Natural killer cell (primary cell): ENCODE data around the gene CSAD. TPM values are rescaled to one million over a fixed set of nuclear protein-coding genes. Genes with fewer than 3 reads are reported as not detected.
A peak's percentile ranks its signal among the peaks of the same experiment; 100 is the strongest.

Experiments
- ATAC-seq, 3 donors: fragments of 150-1000 bp in 2 of 3; fragments of 200-7000 bp in 1 of 3; cut with Tn5 transposase; 1 replicate in 1 of 3; 2 replicates in 2 of 3; pipeline ENCODE4 v1.10.0; 2021; ENCODE audit warnings: mild to moderate bottlenecking in 2 of 3, moderate library complexity in 2 of 3
- DNase-seq, 2 donors: peaks; one replicate each; pipeline versions ENCODE4 v3.0.0 to v3.0.0-alpha.2; 2013 to 2021; ENCODE audit warnings: mixed read lengths in 1 of 2
- H3K27ac ChIP-seq: one replicate; pipeline ENCODE4 v1.5.1; 2013; ENCODE audit warnings: mild to moderate bottlenecking, low read length
- H3K27me3 ChIP-seq: one replicate; pipeline ENCODE4 v1.6.1; 2013; ENCODE audit warnings: low read length; ENCODE audit not compliant: control insufficient read depth, insufficient read depth
- H3K36me3 ChIP-seq: one replicate; pipeline ENCODE4 v1.6.1; 2013; ENCODE audit warnings: low read length; ENCODE audit not compliant: control insufficient read depth, insufficient read depth
- H3K4me1 ChIP-seq: one replicate; pipeline ENCODE4 v1.6.1; 2013; ENCODE audit warnings: low read length; ENCODE audit not compliant: control insufficient read depth, insufficient read depth
- H3K4me3 ChIP-seq: one replicate; pipeline ENCODE4 v1.5.1; 2013; ENCODE audit warnings: low read length
- H3K9me3 ChIP-seq: one replicate; pipeline ENCODE4 v1.6.1; 2013; ENCODE audit warnings: low read length; ENCODE audit not compliant: control insufficient read depth, insufficient read depth
- H3K27ac Mint-ChIP-seq, 2 donors: one replicate each; pipeline ENCODE4 v1.8.0; 2022; ENCODE audit warnings: mild to moderate bottlenecking in 2 of 2, mixed read lengths in 2 of 2, moderate library complexity in 1 of 2
- H3K27me3 Mint-ChIP-seq, 2 donors: one replicate each; pipeline ENCODE4 v1.8.0; 2022; ENCODE audit warnings: low read depth in 2 of 2, mixed read lengths in 2 of 2
- H3K36me3 Mint-ChIP-seq: one replicate; pipeline ENCODE4 v1.8.0; 2022; ENCODE audit warnings: mixed read lengths
- H3K4me1 Mint-ChIP-seq, 2 donors: one replicate each; pipeline ENCODE4 v1.8.0; 2022; ENCODE audit warnings: mixed read lengths in 2 of 2
- H3K4me3 Mint-ChIP-seq: one replicate; pipeline ENCODE4 v1.8.0; 2022; ENCODE audit warnings: mild to moderate bottlenecking, moderate library complexity, mixed read lengths
- H3K9me3 Mint-ChIP-seq, 2 donors: one replicate each; pipeline ENCODE4 v1.8.0; 2022; ENCODE audit warnings: mixed read lengths in 2 of 2
- CTCF ChIP-seq: fragments of 200-600 bp; IDR thresholded peaks from one replicate; pipeline ENCODE4 v1.8.0; 2022; ENCODE audit warnings: antibody characterized with exemption
- WGBS: methylation state at CpG from one replicate; pipeline ENCODE4 v1.1.7; 2013; ENCODE audit warnings: missing lambda C conversion rate; ENCODE audit not compliant: insufficient coverage; 5-methylcytosine and 5-hydroxymethylcytosine counted together
- intact Hi-C: fragments of 100-400 bp; cut with micrococcal nuclease; formaldehyde crosslinking; loops from one replicate; pipeline ENCODE4 v1.14.2; 2022
- total RNA-seq, 4 donors: library from RNA; stranded (reverse); fragments of 120-200 nt in 1 of 4; gene quantifications; one replicate each; pipeline versions ENCODE4 v1.2.3 to v1.2.4, GENCODE V29; 2013 to 2022

CSAD gene
- total RNA-seq, 3 donors from 2014 or later (not counting 1 experiment from before 2014, with no cell fraction given): 50.8 to 54.4 (median 53.0) TPM

GRCh38 chr12:53211476-53212381 is 31.0 kb upstream of the CSAD start:
- no peaks in the 10 kb centered on the region for H3K9me3 ChIP-seq
- Mint-ChIP-seq H3K36me3 (no peaks in the 10 kb centered on the region), H3K4me3 (no peak overlapping the region), H3K4me1 (peaks cover 57 to 75% of the 10 kb centered on the region in 2 donors), H3K27ac (no peak overlapping the region), H3K9me3 (no peaks in the 10 kb centered on the region), H3K27me3 (no peaks in the 10 kb centered on the region)
- H3K27ac ChIP-seq: no peak overlapping the region
- H3K36me3 ChIP-seq: peaks cover 42% of the 10 kb centered on the region
- no peaks in the 10 kb centered on the region for H3K27me3 ChIP-seq
- peak in 1 of 2 donors; percentile 51 for DNase-seq
- H3K4me1 ChIP-seq: peaks cover 62% of the 10 kb centered on the region
- no peak overlapping the region for H3K4me3 ChIP-seq
- no peak for ATAC-seq
- intact Hi-C loops: loop anchor here (2.0 kb wide), 1 partner anchor 109 kb away; the partner anchor contains the start of gene AAAS
- no peak for TF ChIP-seq CTCF
- WGBS: 83% methylated on average over 13 of the region's 13 CpGs

DNA sequence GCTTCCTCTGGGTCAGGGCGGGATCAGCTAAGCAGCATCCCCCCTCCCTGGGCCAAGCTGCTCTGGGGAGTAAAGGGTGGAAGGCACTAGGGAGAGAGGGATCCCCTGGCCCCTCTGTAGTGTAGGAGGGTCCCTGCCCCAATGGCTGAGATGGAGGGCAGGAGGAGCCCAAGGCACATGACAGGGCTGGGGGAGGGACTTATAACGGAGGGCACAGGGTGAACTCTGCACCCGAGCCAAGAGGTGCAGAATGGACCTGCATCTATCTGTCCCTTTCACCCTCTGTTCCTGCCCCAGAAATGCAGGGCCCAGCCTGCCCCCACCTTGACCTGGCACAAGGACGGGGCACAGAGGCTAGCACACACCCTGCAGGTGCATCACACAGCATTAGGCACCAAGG is 30.1 kb upstream of the CSAD start:
- no peak overlapping the region for H3K4me3 ChIP-seq
- TF ChIP-seq CTCF: no peak
- ATAC-seq: no peak
- peaks cover 57 to 75% of the 10 kb centered on the region in 2 donors for H3K4me1 Mint-ChIP-seq
- H3K27ac ChIP-seq: no peak overlapping the region
- intact Hi-C loops: no loop called here
- no peak overlapping the region for H3K27ac Mint-ChIP-seq
- no peaks in the 10 kb centered on the region for H3K27me3 Mint-ChIP-seq
- H3K9me3 Mint-ChIP-seq: no peaks in the 10 kb centered on the region
- no peak for DNase-seq
- WGBS: 90% methylated on average over 4 of the region's 4 CpGs
- no peaks in the 10 kb centered on the region for H3K9me3 ChIP-seq
- no peak overlapping the region for H3K4me3 Mint-ChIP-seq
- H3K36me3 ChIP-seq: peaks cover 42% of the 10 kb centered on the region
- peaks cover 62% of the 10 kb centered on the region for H3K4me1 ChIP-seq
- H3K27me3 ChIP-seq: no peaks in the 10 kb centered on the region
- H3K36me3 Mint-ChIP-seq: no peaks in the 10 kb centered on the region

GRCh38 chr12:53208877-53209463 is 28.2 kb upstream of the CSAD start:
- Histone ChIP-seq H3K9me3 (no peaks in the 10 kb centered on the region), H3K27me3 (no peaks in the 10 kb centered on the region), H3K4me3 (peak overlapping the region; percentile 3), H3K27ac (peak overlapping the region; percentile 9), H3K36me3 (peaks cover 33% of the 10 kb centered on the region), H3K4me1 (peaks cover 69% of the 10 kb centered on the region)
- TF ChIP-seq CTCF: no peak
- Mint-ChIP-seq H3K27me3 (no peaks in the 10 kb centered on the region), H3K4me3 (peak overlapping the region; percentile 86), H3K9me3 (no peaks in the 10 kb centered on the region), H3K27ac (peak overlapping the region; percentile 75 to 79), H3K36me3 (no peaks in the 10 kb centered on the region), H3K4me1 (peaks cover 50 to 76% of the 10 kb centered on the region in 2 donors)
- intact Hi-C loops: loop anchor here (5.0 to 10.0 kb wide), 2 partner anchors 52 to 296 kb away; partner anchors contain the start of genes NPFF and TARBP2
- 5% methylated on average over 7 of the region's 7 CpGs for WGBS
- ATAC-seq: peak in 2 of 3 donors; percentile 25
- peak in 1 of 2 donors; percentile 59 for DNase-seq
